H1 (cell line): ENCODE results near the gene PBLD. TPM values are rescaled to one million over a fixed set of nuclear protein-coding genes. Genes with fewer than 3 reads are reported as not detected.

Experiments
- CTCF ChIA-PET: fragments of 300-600 bp; sonication (Branson Sonifier 250); formaldehyde crosslinking; loops from one replicate; lab custom pipeline; 2021; ENCODE audit not compliant: partially characterized antibody; lab: Charles Lee
- POLR2A ChIA-PET: fragments of 300-600 bp; sonication (Branson Sonifier 250); formaldehyde crosslinking; loops from one replicate; lab custom pipeline; 2021; ENCODE audit warnings: inconsistent platforms; ENCODE audit not compliant: partially characterized antibody; lab: Charles Lee
- DNase-seq, 2 experiments: peaks; one replicate each; pipeline versions ENCODE4 v3.0.0 to v3.0.0-alpha.2; 2010 to 2022; ENCODE audit warnings: low spot score in 2 of 2, low read depth in 1 of 2, mixed read lengths in 1 of 2
- FAIRE-seq: peaks from 2 replicates; lab custom pipeline; 2011; peaks lifted over from hg19 to GRCh38; lab: Jason Lieb, UNC
- H2AFZ ChIP-seq: 2 replicates; pipeline ENCODE4 v1.8.1; 2012; ENCODE audit warnings: low read length, inconsistent platforms
- H2AK5ac ChIP-seq: 2 replicates; pipeline ENCODE4 v1.6.1; 2013; ENCODE audit warnings: low read depth, low read length
- H2BK120ac ChIP-seq: replicated peaks from 2 replicates; pipeline ENCODE3; 2013; ENCODE audit warnings: low read depth, low read length, inconsistent platforms
- H2BK12ac ChIP-seq: 2 replicates; pipeline ENCODE4 v1.6.1; 2013; ENCODE audit warnings: low read depth, low read length
- H2BK15ac ChIP-seq: 2 replicates; pipeline ENCODE4 v1.6.1; 2013; ENCODE audit warnings: low read length
- H2BK20ac ChIP-seq: 2 replicates; pipeline ENCODE4 v1.6.1; 2013; ENCODE audit warnings: low read length
- H2BK5ac ChIP-seq: 2 replicates; pipeline ENCODE4 v1.6.1; 2013; ENCODE audit warnings: low read depth, low read length
- H3K14ac ChIP-seq: 2 replicates; pipeline ENCODE4 v1.6.1; 2013; ENCODE audit warnings: inconsistent platforms; ENCODE audit not compliant: insufficient read length
- H3K18ac ChIP-seq: 2 replicates; pipeline ENCODE4 v1.6.1; 2013; ENCODE audit warnings: low read length; ENCODE audit errors: extremely low read depth
- H3K23ac ChIP-seq: 2 replicates; pipeline ENCODE4 v1.6.1; 2013; ENCODE audit warnings: inconsistent platforms; ENCODE audit not compliant: insufficient read length
- H3K23me2 ChIP-seq: 2 replicates; pipeline ENCODE4 v1.6.1; 2013; ENCODE audit warnings: low read depth, low read length
- H3K27ac ChIP-seq: 2 replicates; pipeline ENCODE4 v1.6.1; 2011; ENCODE audit warnings: low read depth, low read length, inconsistent platforms
- H3K27me3 ChIP-seq, 4 experiments: replicated peaks in 1 of 4; 1 replicate in 1 of 4; 2 replicates in 3 of 4; pipeline versions ENCODE4 v1.6.1 to v1.8.1; 2011 to 2013; ENCODE audit warnings: low read length in 3 of 4, mild to moderate bottlenecking in 3 of 4, inconsistent platforms in 2 of 4, mixed read lengths in 2 of 4, moderate library complexity in 1 of 4; ENCODE audit not compliant: control insufficient read depth in 3 of 4, insufficient read depth in 3 of 4; ENCODE audit errors: extremely low read depth in 1 of 4
- H3K36me3 ChIP-seq, 4 experiments: 2 replicates each; pipeline versions ENCODE4 v1.6.1 to v1.8.1; 2011 to 2013; ENCODE audit warnings: mild to moderate bottlenecking in 4 of 4, low read length in 3 of 4, moderate library complexity in 2 of 4, control low read depth in 1 of 4, inconsistent platforms in 1 of 4; ENCODE audit not compliant: insufficient read depth in 4 of 4, control insufficient read depth in 2 of 4
- H3K4ac ChIP-seq: replicated peaks from 2 replicates; pipeline ENCODE3; 2013; ENCODE audit warnings: low read length, low read depth, mixed read lengths, inconsistent platforms; ENCODE audit not compliant: insufficient read length
- H3K4me1 ChIP-seq, 4 experiments: replicated peaks in 1 of 4; 1 replicate in 1 of 4; 2 replicates in 3 of 4; pipeline versions ENCODE4 v1.6.1 to v1.8.1; 2011 to 2013; ENCODE audit warnings: low read length in 3 of 4, inconsistent platforms in 2 of 4, mixed read lengths in 1 of 4; ENCODE audit not compliant: insufficient read depth in 4 of 4, control insufficient read depth in 3 of 4
- H3K4me2 ChIP-seq, 2 experiments: 2 replicates each; pipeline versions ENCODE4 v1.6.1 to v1.8.1; 2011 to 2013; ENCODE audit warnings: low read depth in 2 of 2, low read length in 2 of 2, control low read depth in 1 of 2, inconsistent platforms in 1 of 2, mild to moderate bottlenecking in 1 of 2; ENCODE audit not compliant: insufficient read depth in 1 of 2
- H3K4me3 ChIP-seq, 4 experiments: fragments of 200-600, 300-600 bp in 1 of 4; sonication (generic), shearing (Covaris generic), sonication (Bioruptor Twin) in 1 of 4; 2 replicates each; pipeline versions ENCODE4 v1.5.1 to v1.8.1; 2011 to 2016; ENCODE audit warnings: low read length in 4 of 4, low read depth in 3 of 4, control low read depth in 2 of 4, inconsistent platforms in 2 of 4, mild to moderate bottlenecking in 2 of 4, mixed read lengths in 1 of 4, moderate library complexity in 1 of 4; ENCODE audit not compliant: insufficient read depth in 2 of 4; ENCODE audit errors: extremely low read depth in 1 of 4
- H3K56ac ChIP-seq: replicated peaks from 2 replicates; pipeline ENCODE3; 2013; ENCODE audit warnings: low read depth, mild to moderate bottlenecking, mixed read lengths, low read length, inconsistent platforms; ENCODE audit not compliant: insufficient read length
- H3K79me1 ChIP-seq: 2 replicates; pipeline ENCODE4 v1.6.1; 2013; ENCODE audit warnings: low read depth, low read length, control low read depth
- H3K79me2 ChIP-seq, 2 experiments: 2 replicates each; pipeline versions ENCODE4 v1.6.1 to v1.8.1; 2012 to 2013; ENCODE audit warnings: low read length in 2 of 2, mild to moderate bottlenecking in 2 of 2, inconsistent platforms in 1 of 2; ENCODE audit not compliant: insufficient read depth in 2 of 2, control insufficient read depth in 1 of 2
- H3K9ac ChIP-seq, 4 experiments: replicated peaks in 1 of 4; 1 replicate in 1 of 4; 2 replicates in 3 of 4; pipeline versions ENCODE4 v1.6.1 to v1.8.1; 2011 to 2013; ENCODE audit warnings: low read depth in 3 of 4, low read length in 3 of 4, control low read depth in 2 of 4, mild to moderate bottlenecking in 2 of 4, moderate library complexity in 2 of 4, inconsistent platforms in 1 of 4; ENCODE audit errors: extremely low read depth in 1 of 4
- H3K9me3 ChIP-seq, 2 experiments: 2 replicates each; pipeline versions ENCODE4 v1.6.1 to v1.8.1; 2012 to 2013; ENCODE audit warnings: mild to moderate bottlenecking in 2 of 2, moderate library complexity in 2 of 2, control low read depth in 1 of 2, inconsistent platforms in 1 of 2, low read depth in 1 of 2, low read length in 1 of 2, mixed read lengths in 1 of 2; ENCODE audit not compliant: insufficient read depth in 2 of 2
- H4K20me1 ChIP-seq, 2 experiments: replicated peaks in 1 of 2; 2 replicates each; pipeline versions ENCODE3 to v1.8.1; 2011 to 2013; ENCODE audit warnings: inconsistent platforms in 2 of 2, low read length in 2 of 2, mild to moderate bottlenecking in 1 of 2; ENCODE audit not compliant: insufficient read depth in 2 of 2, control insufficient read depth in 1 of 2
- H4K5ac ChIP-seq: 2 replicates; pipeline ENCODE4 v1.6.1; 2013; ENCODE audit warnings: low read length, low read depth, mixed read lengths, inconsistent platforms; ENCODE audit not compliant: insufficient read length
- H4K8ac ChIP-seq: 2 replicates; pipeline ENCODE4 v1.8.0; 2013; ENCODE audit warnings: mild to moderate bottlenecking, moderate library complexity, low read length, inconsistent platforms; ENCODE audit not compliant: insufficient read depth; ENCODE audit errors: extremely low read depth
- H4K91ac ChIP-seq: replicated peaks from 2 replicates; pipeline ENCODE3; 2013; ENCODE audit warnings: low read length, mixed read lengths, inconsistent platforms; ENCODE audit not compliant: insufficient read length
- ATF3 ChIP-seq: IDR thresholded peaks from 2 replicates; pipeline ENCODE4 v1.6.1; 2011; ENCODE audit warnings: low read depth, mild to moderate bottlenecking, low read length; ENCODE audit not compliant: insufficient read depth
- CTCF ChIP-seq, 3 experiments: IDR thresholded peaks; 1 replicate in 2 of 3; 2 replicates in 1 of 3; pipeline versions ENCODE4 v1.5.1 to v1.6.1; 2011; ENCODE audit warnings: low read length in 3 of 3, mild to moderate bottlenecking in 3 of 3, inconsistent platforms in 2 of 3, low read depth in 1 of 3, moderate library complexity in 1 of 3; ENCODE audit not compliant: insufficient read depth in 1 of 3; ENCODE audit errors: control extremely low read depth in 1 of 3
- RAD21 ChIP-seq, 2 experiments: IDR thresholded peaks in 1 of 2; conservative IDR thresholded peaks in 1 of 2; 2 replicates each; pipeline ENCODE4 v1.6.1; 2011; ENCODE audit warnings: low read depth in 2 of 2, low read length in 2 of 2, improper control_type of control experiment in 1 of 2, inconsistent platforms in 1 of 2, mild to moderate bottlenecking in 1 of 2, moderate library complexity in 1 of 2
- WGBS, 2 experiments: shearing (Covaris generic) in 1 of 2; methylation state at CpG; one replicate each; pipeline versions ENCODE4 v1.1.6 to v1.1.7; 2013 to 2015; ENCODE audit warnings: low lambda C conversion rate in 2 of 2, mixed read lengths in 2 of 2, inconsistent platforms in 1 of 2, low coverage in 1 of 2, missing lambda C conversion rate in 1 of 2; ENCODE audit not compliant: insufficient replicate concordance in 2 of 2, insufficient coverage in 1 of 2, insufficient read length in 1 of 2; ENCODE audit errors: extremely low coverage in 1 of 2, missing lambda C conversion rate in 1 of 2; 5-methylcytosine and 5-hydroxymethylcytosine counted together
- polyA plus RNA-seq, 7 experiments: library from polyadenylated mRNA; depleted of rRNA in 3 of 7; stranded (reverse) in 5 of 7; unstranded in 2 of 7; fragments of >200 nt in 5 of 7; fragments of 200-250 nt in 2 of 7; gene quantifications; 1 replicate in 5 of 7; 2 replicates in 1 of 7; 4 replicates in 1 of 7; pipeline versions ENCODE4 v1.2.1 to v1.2.3, GENCODE V29; 2011 to 2013; ENCODE audit warnings: missing spikeins in 2 of 7, mixed read lengths in 2 of 7
- total RNA-seq: library from RNA; stranded (reverse); fragmentation: NEBNext Ultra II Directional; extraction: Animal tissue kit (Norgen Biotek cat#: 25700); gene quantifications from 2 replicates; pipeline ENCODE4 v1.2.1, GENCODE V29; 2021

PBLD gene
- total and polyA plus RNA-seq, 2 of the 8 experiments (the other 6 are each of a cell fraction or from before 2014, with no cell fraction given): 0.56 to 2.0 TPM

- no peaks in the 10 kb centered on the region for H3K23me2 ChIP-seq
- no peak overlapping the region for H2BK12ac ChIP-seq
- no peak overlapping the region for H3K14ac ChIP-seq
- H4K91ac ChIP-seq: no peak overlapping the region
- H2BK120ac ChIP-seq: no peak overlapping the region
- no peak overlapping the region for H3K4me2 ChIP-seq
- POLR2A ChIA-PET: interaction anchor here (1.3 to 3.9 kb wide), 3 partner anchors 29 to 78 kb away, joined by 3 to 15 read pairs (median 3); partner anchors contain the start of genes HNRNPH3 and PBLD
- FAIRE-seq (no peak), DNase-seq (no peak)
- no peak overlapping the region for H3K4me3 ChIP-seq
- H3K4ac ChIP-seq: no peak overlapping the region
- H4K5ac ChIP-seq: no peak overlapping the region
- no peak overlapping the region for H3K56ac ChIP-seq
- CTCF ChIA-PET: interaction anchor here (0.5 to 4.7 kb wide), 22 partner anchors 12 to 514 kb away, joined by 3 to 71 read pairs (median 5); partner anchors contain the start of gene ATOH7
- H2AK5ac ChIP-seq: no peak overlapping the region
- no peaks in the 10 kb centered on the region for H3K27me3 ChIP-seq
- 85% methylated on average over 6 of the region's 6 CpGs; no CpG with 5 or more reads in 1 of the 2 experiments for WGBS, 2 experiments
- no peak overlapping the region for H2AFZ ChIP-seq
- H2BK5ac ChIP-seq: no peak overlapping the region
- no peaks in the 10 kb centered on the region for H3K9me3 ChIP-seq
- H3K27ac ChIP-seq: no peak overlapping the region
- no peaks in the 10 kb centered on the region for H3K79me1 ChIP-seq
- H3K79me2 ChIP-seq: no peaks in the 10 kb centered on the region
- H3K4me1 ChIP-seq: peaks cover 0 to 3% (median 0%) of the 10 kb centered on the region in 4 experiments; a peak in 1 of 7 replicates
- H3K36me3 ChIP-seq: no peaks in the 10 kb centered on the region
- TF ChIP-seq RAD21 (IDR thresholded peaks at IDR 0.05 in 1 of 2, conservative IDR thresholded peaks at IDR 0.05 in 1 of 2; ENCODE audit: low read depth in 2 of 2, low read length in 2 of 2): peak; percentile 64 to 67
- no peak for TF ChIP-seq ATF3
- TF ChIP-seq CTCF (IDR thresholded peaks at IDR 0.05; ENCODE audit: control extremely low read depth in 1 of 3, insufficient read depth in 1 of 3, low read depth in 1 of 3, low read length in 3 of 3): peak in 2 of 3 experiments; percentile 37 to 48; a peak in 2 of 4 replicates
- no peak overlapping the region for H2BK20ac ChIP-seq
- no peak overlapping the region for H4K8ac ChIP-seq
- no peaks in the 10 kb centered on the region for H4K20me1 ChIP-seq
- H3K9ac ChIP-seq: no peak overlapping the region; a peak in 1 of 7 replicates
- no peak overlapping the region for H2BK15ac ChIP-seq
- no peak overlapping the region for H3K18ac ChIP-seq
- no peak overlapping the region for H3K23ac ChIP-seq
These were observed 30.8 kb downstream of the PBLD start for GRCh38 chr10:68301790-68302502.
